Stimulated activated CD4-positive, alpha-beta T cell treated with anti-CD3 and anti-CD28 coated beads, Interleukin-2, amount 100 ng/mL, for 24 hours (primary cell): ENCODE results near the gene NFS1.
"Not testable (repeated sequence)": the region's sequence is repeated elsewhere in the genome, so short reads cannot be mapped to it uniquely, and the experiment has no call there.

ENCODE experiments used
- DNase-seq, 2 donors: peaks; one replicate each; pipeline ENCODE4 v3.0.0-alpha.2; 2020

The NFS1 gene

GRCh38 chr20:35729283-35729807, 30.2 kb upstream of the NFS1 start:
- DNase-seq, result no peak

GRCh38 chr20:35726842-35727711, 27.9 kb upstream of the NFS1 start:
- no peak for DNase-seq

- no peak for DNase-seq
Measured at GRCh38 chr20:35724321-35725230, 25.4 kb upstream of the NFS1 start.

GRCh38 chr20:35723652-35724320, 24.6 kb upstream of the NFS1 start:
- DNase-seq, result not testable (repeated sequence)

GRCh38 chr20:35723275-35723639, 24.1 kb upstream of the NFS1 start:
- not testable (repeated sequence) for DNase-seq

- DNase-seq, result no peak
Measured at GRCh38 chr20:35721621-35722020, 22.5 kb upstream of the NFS1 start.

GRCh38 chr20:35721219-35721618, 22.1 kb upstream of the NFS1 start:
- no peak for DNase-seq

- DNase-seq, result no peak
Measured at GRCh38 chr20:35720165-35721123, 21.3 kb upstream of the NFS1 start.

GRCh38 chr20:35719717-35720116, 20.6 kb upstream of the NFS1 start:
- DNase-seq, result no peak

GRCh38 chr20:35718972-35719635, 20.0 kb upstream of the NFS1 start:
- no peak for DNase-seq

- not testable (repeated sequence) for DNase-seq
Measured at GRCh38 chr20:35718321-35718720, 19.2 kb upstream of the NFS1 start.

- no peak for DNase-seq
Measured at GRCh38 chr20:35716330-35716729, 17.2 kb upstream of the NFS1 start.

GRCh38 chr20:35715652-35716051, 16.5 kb upstream of the NFS1 start:
- DNase-seq, result no peak

GRCh38 chr20:35714127-35714526, 15.0 kb upstream of the NFS1 start:
- no peak for DNase-seq

GRCh38 chr20:35713120-35713519, 14.0 kb upstream of the NFS1 start:
- DNase-seq, result not testable (repeated sequence)

GRCh38 chr20:35711588-35712209, 12.5 kb upstream of the NFS1 start:
- no peak for DNase-seq

GRCh38 chr20:35710884-35711587, 11.9 kb upstream of the NFS1 start:
- no peak for DNase-seq

- DNase-seq, result no peak
Measured at GRCh38 chr20:35710039-35710438, 10.9 kb upstream of the NFS1 start.

GRCh38 chr20:35709259-35709658, 10.1 kb upstream of the NFS1 start:
- no peak for DNase-seq

- DNase-seq, result no peak
Measured at GRCh38 chr20:35708502-35708901, 9.3 kb upstream of the NFS1 start.
